22Rv1 (cell line): ENCODE data around the gene DMKN.

Experiments
- ZFX ChIP-seq: fragments of 450-650 bp; IDR thresholded peaks from 2 replicates; pipeline ENCODE4 v1.6.1; 2017; ENCODE audit warnings: antibody characterized with exemption, borderline replicate concordance
- TF ChIP-seq, protein P1 (sequence below): fragments of 450-650 bp; IDR thresholded peaks from 2 replicates; pipeline ENCODE4 v1.5.1; 2017; ENCODE audit warnings: mild to moderate bottlenecking

DNA sequence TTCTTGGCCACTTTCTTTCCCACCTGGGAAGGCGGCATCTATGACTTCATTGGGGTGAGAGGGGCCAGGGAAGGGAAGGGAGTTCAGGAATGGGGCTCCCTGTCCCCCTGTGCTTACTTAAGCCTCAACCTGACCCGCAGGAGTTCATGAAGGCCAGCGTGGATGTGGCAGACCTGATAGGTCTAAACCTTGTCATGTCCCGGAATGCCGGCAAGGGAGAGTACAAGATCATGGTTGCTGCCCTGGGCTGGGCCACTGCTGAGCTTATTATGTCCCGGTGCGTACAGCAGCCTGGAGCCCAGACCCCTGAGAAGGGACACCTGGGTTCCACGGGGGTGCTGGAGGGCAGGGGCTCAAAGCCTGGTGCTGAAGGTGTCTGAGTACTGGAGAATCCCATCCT, 33.1 kb upstream of the DMKN start:
- TF ChIP-seq, protein P1, sequence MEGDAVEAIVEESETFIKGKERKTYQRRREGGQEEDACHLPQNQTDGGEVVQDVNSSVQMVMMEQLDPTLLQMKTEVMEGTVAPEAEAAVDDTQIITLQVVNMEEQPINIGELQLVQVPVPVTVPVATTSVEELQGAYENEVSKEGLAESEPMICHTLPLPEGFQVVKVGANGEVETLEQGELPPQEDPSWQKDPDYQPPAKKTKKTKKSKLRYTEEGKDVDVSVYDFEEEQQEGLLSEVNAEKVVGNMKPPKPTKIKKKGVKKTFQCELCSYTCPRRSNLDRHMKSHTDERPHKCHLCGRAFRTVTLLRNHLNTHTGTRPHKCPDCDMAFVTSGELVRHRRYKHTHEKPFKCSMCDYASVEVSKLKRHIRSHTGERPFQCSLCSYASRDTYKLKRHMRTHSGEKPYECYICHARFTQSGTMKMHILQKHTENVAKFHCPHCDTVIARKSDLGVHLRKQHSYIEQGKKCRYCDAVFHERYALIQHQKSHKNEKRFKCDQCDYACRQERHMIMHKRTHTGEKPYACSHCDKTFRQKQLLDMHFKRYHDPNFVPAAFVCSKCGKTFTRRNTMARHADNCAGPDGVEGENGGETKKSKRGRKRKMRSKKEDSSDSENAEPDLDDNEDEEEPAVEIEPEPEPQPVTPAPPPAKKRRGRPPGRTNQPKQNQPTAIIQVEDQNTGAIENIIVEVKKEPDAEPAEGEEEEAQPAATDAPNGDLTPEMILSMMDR: no peak
- no peak for TF ChIP-seq ZFX
